GM12892 (cell line): ENCODE data around the gene CRK.

ENCODE experiments used
- POLR2A ChIP-seq: IDR thresholded peaks from 2 replicates; pipeline ENCODE4 v1.6.1; 2011; ENCODE audit warnings: low read depth, low read length, control low read depth
- TAF1 ChIP-seq: IDR thresholded peaks from 2 replicates; pipeline ENCODE4 v1.6.1; 2011; ENCODE audit warnings: low read depth, mild to moderate bottlenecking, control low read depth, low read length, borderline replicate concordance

GRCh38 chr17:1504866-1505265 lies 48.8 kb upstream of the CRK start:
- no peak for TF ChIP-seq POLR2A
- TF ChIP-seq TAF1 = no peak
